Measurements from ENCODE around the gene GRIK5.

Gene GRIK5

GRCh38 chr19:42093505-42093904 lies 23.5 kb upstream of the GRIK5 start:
- no peak overlapping the region for H3K27ac ChIP-seq (ENCODE audit: extremely low read depth, low read depth, low read length)
- H3K9me3 ChIP-seq (ENCODE audit: control insufficient read depth, insufficient read depth, low read depth, low read length) = no peaks in the 10 kb centered on the region
- POLR2A ChIA-PET = interaction anchor here (0.6 kb wide), 1 partner anchor 8 kb away, joined by 4 read pairs; no protein-coding TSS in a partner anchor
- H3K36me3 ChIP-seq (ENCODE audit: control insufficient read depth in 2 of 2, insufficient read depth in 1 of 2, low read length in 2 of 2) = no peaks in the 10 kb centered on the region; a peak in 1 of 3 replicates
- CTCF ChIA-PET = interaction anchor here (0.6 to 4.7 kb wide), 11 partner anchors 8 to 387 kb away, joined by 3 to 39 read pairs (median 5); no protein-coding TSS in a partner anchor
- TF ChIP-seq ZNF394 (tag by site-specific recombination; IDR thresholded peaks at IDR 0.05; ENCODE audit: borderline replicate concordance) = no peak
- TF ChIP-seq ZNF701 (tag by site-specific recombination; IDR thresholded peaks at IDR 0.05) = no peak
- TF ChIP-seq ZNF175 (tag by site-specific recombination; IDR thresholded peaks at IDR 0.05) = no peak
- TF ChIP-seq GLI2 (tag by site-specific recombination; IDR thresholded peaks at IDR 0.05; ENCODE audit: borderline replicate concordance, low read depth) = no peak
- TF ChIP-seq ZNF585B (tag by site-specific recombination; IDR thresholded peaks at IDR 0.05) = no peak
- TF ChIP-seq ZNF37A (tag by site-specific recombination; IDR thresholded peaks at IDR 0.05) = no peak
- no peak for TF ChIP-seq KLF17 (tag by site-specific recombination; IDR thresholded peaks at IDR 0.05)
- TF ChIP-seq ELK4 (IDR thresholded peaks at IDR 0.05; ENCODE audit: borderline replicate concordance, low read depth, low read length) = no peak
- no peak for TF ChIP-seq ZNF274 (IDR thresholded peaks at IDR 0.05; ENCODE audit: low read length)
- TF ChIP-seq ZNF274 (tag by site-specific recombination; IDR thresholded peaks at IDR 0.05; ENCODE audit: borderline replicate concordance) = no peak
- TF ChIP-seq ZNF624 (tag by site-specific recombination; IDR thresholded peaks at IDR 0.05) = no peak
- no peak for TF ChIP-seq ZNF148 (tag by site-specific recombination; IDR thresholded peaks at IDR 0.05; ENCODE audit: borderline replicate concordance)
- no peak for TF ChIP-seq ZNF670 (tag by site-specific recombination; IDR thresholded peaks at IDR 0.05; ENCODE audit: low read depth)
- no peak for TF ChIP-seq ZNF404 (tag by site-specific recombination; IDR thresholded peaks at IDR 0.05)
- TF ChIP-seq ZNF449 (tag by site-specific recombination; IDR thresholded peaks at IDR 0.05) = no peak
- no peak for TF ChIP-seq ZBTB1 (tag by site-specific recombination; IDR thresholded peaks at IDR 0.05)
- peak; percentile 60 for TF ChIP-seq EGR2 (tag by site-specific recombination; IDR thresholded peaks at IDR 0.05; ENCODE audit: low read depth)
- TF ChIP-seq BCL6B (tag by site-specific recombination; IDR thresholded peaks at IDR 0.05) = no peak
- TF ChIP-seq PATZ1 (tag by site-specific recombination; IDR thresholded peaks at IDR 0.05) = 0 out of 2 replicates have a peak, but pooled peaks have one; percentile 24
- peak; percentile 75 for TF ChIP-seq ZFHX2 (tag by site-specific recombination; conservative IDR thresholded peaks at IDR 0.05)
- no peak for TF ChIP-seq ZNF658 (tag by site-specific recombination; IDR thresholded peaks at IDR 0.05)
- no peak for TF ChIP-seq ZNF707 (tag by site-specific recombination; IDR thresholded peaks at IDR 0.05)
- no peak for TF ChIP-seq ZNF292 (tag by site-specific recombination; IDR thresholded peaks at IDR 0.05; ENCODE audit: borderline replicate concordance, low read depth)
- no peak for TF ChIP-seq ZNF555 (tag by site-specific recombination; conservative IDR thresholded peaks at IDR 0.05)
- no peak for TF ChIP-seq ZNF174 (tag by site-specific recombination; IDR thresholded peaks at IDR 0.05)
- no peak overlapping the region for H3K4me3 ChIP-seq (ENCODE audit: low read depth, low read length)
- no peaks in the 10 kb centered on the region for H3K4me1 ChIP-seq (ENCODE audit: control insufficient read depth, insufficient read depth, low read length)
